Measurements from ENCODE around the gene EIF6. TPM values are rescaled to one million over a fixed set of nuclear protein-coding genes. Genes with fewer than 3 reads are reported as not detected.

The EIF6 gene
- total RNA-seq, 1 donor from 2014 or later = 78.8 TPM

DNA sequence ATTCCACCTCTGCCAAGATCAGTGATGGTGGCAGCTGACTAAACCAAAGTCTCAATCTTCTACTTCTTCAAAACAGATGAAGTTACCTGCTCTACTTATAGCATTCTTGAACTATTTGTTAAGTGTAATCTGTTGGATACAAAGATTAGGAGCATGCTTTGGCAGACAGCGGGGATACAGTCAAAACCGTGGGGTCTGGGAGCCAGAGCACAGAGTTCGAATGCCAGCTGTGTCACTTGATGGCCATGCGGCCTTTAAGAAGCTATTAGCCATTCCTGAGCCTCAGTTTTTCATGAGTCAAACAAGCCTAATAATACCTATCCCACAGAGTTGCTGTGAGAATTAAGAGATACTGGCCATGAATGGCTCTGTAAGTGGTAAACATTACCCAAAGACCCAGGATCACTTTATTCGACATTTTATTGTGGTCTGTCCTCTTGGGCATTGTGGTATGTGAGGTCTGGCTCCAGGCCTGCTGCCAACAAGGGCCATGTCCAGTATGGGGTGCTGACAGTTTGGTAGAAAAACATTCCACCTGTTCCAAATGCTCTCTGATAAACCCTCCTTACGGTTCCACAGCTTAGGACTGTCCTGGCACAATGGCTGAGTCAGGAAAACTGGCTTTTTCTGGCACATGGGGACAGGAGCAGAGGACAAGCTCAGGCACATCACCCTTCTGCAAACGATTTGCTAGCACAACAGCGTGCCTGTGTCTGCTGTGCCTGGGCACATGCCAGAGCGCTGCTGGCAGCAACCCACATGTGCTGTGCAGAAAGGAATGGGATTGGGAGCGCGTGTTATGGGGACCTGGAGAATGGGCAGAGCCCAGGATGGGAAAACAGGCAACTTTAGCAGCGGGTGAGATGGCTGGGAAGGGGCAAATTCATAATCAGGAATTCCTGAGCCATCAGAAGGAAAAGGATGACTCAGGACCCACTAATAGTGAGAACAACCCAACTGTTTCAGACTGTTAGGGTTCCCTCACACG lies 23.4 kb upstream of the EIF6 start:
- Histone ChIP-seq H3K4me1 (no peaks in the 10 kb centered on the region), H3K27ac (peak overlapping the region; percentile 36), H3K36me3 (peaks cover 6% of the 10 kb centered on the region), H3K27me3 (no peaks in the 10 kb centered on the region), H3K4me3 (no peak overlapping the region), H3K9me3 (no peaks in the 10 kb centered on the region)
- TF ChIP-seq, protein P1, sequence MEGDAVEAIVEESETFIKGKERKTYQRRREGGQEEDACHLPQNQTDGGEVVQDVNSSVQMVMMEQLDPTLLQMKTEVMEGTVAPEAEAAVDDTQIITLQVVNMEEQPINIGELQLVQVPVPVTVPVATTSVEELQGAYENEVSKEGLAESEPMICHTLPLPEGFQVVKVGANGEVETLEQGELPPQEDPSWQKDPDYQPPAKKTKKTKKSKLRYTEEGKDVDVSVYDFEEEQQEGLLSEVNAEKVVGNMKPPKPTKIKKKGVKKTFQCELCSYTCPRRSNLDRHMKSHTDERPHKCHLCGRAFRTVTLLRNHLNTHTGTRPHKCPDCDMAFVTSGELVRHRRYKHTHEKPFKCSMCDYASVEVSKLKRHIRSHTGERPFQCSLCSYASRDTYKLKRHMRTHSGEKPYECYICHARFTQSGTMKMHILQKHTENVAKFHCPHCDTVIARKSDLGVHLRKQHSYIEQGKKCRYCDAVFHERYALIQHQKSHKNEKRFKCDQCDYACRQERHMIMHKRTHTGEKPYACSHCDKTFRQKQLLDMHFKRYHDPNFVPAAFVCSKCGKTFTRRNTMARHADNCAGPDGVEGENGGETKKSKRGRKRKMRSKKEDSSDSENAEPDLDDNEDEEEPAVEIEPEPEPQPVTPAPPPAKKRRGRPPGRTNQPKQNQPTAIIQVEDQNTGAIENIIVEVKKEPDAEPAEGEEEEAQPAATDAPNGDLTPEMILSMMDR (IDR thresholded peaks at IDR 0.05) = no peak
- ATAC-seq = no peak
- intact Hi-C loops (cut with DNase I) = no loop called here
- DNase-seq = no peak

GRCh38 chr20:35306931-35307517 lies 22.5 kb upstream of the EIF6 start:
- Histone ChIP-seq H3K9me3 (no peaks in the 10 kb centered on the region), H3K4me3 (no peak overlapping the region), H3K4me1 (no peaks in the 10 kb centered on the region), H3K27ac (peak overlapping the region; percentile 36), H3K27me3 (no peaks in the 10 kb centered on the region), H3K36me3 (peaks cover 6% of the 10 kb centered on the region)
- intact Hi-C loops (cut with DNase I) = no loop called here
- TF ChIP-seq, protein P1 (IDR thresholded peaks at IDR 0.05) = peak; percentile 63
- ATAC-seq (peak; percentile 77), DNase-seq (no peak)

- ATAC-seq (peak; percentile 6), DNase-seq (peak; percentile 63)
- intact Hi-C loops (cut with DNase I) = no loop called here
- Histone ChIP-seq H3K27ac (peak overlapping the region; percentile 17), H3K36me3 (peaks cover 6% of the 10 kb centered on the region), H3K9me3 (no peaks in the 10 kb centered on the region), H3K27me3 (no peaks in the 10 kb centered on the region), H3K4me3 (no peak overlapping the region), H3K4me1 (no peaks in the 10 kb centered on the region)
- TF ChIP-seq, protein P1 (IDR thresholded peaks at IDR 0.05) = no peak
These were observed 21.3 kb upstream of the EIF6 start for GRCh38 chr20:35305682-35306556.

- no peak overlapping the region for H3K4me3 ChIP-seq
These were observed 20.4 kb upstream of the EIF6 start for GRCh38 chr20:35304956-35305355.

More at GRCh38 chr20:35304956-35305355, 20.4 kb upstream of the EIF6 start:
- peaks cover 6% of the 10 kb centered on the region for H3K36me3 ChIP-seq
- no peaks in the 10 kb centered on the region for H3K9me3 ChIP-seq
- no peak overlapping the region for H3K27ac ChIP-seq
- no peaks in the 10 kb centered on the region for H3K4me1 ChIP-seq
- no peaks in the 10 kb centered on the region for H3K27me3 ChIP-seq
- TF ChIP-seq, protein P1 (IDR thresholded peaks at IDR 0.05) = no peak
- DNase-seq (peak; percentile 34), ATAC-seq (no peak)
- intact Hi-C loops (cut with DNase I) = loop anchor here (5.0 kb wide), 1 partner anchor 137 kb away; no protein-coding TSS in a partner anchor

All from upper lobe of right lung (tissue), 1 donor.